GM06990 (cell line): ENCODE measurements around the gene PRKCE.

Source experiments
- DNase-seq: peaks from one replicate; pipeline ENCODE4 v3.0.0-alpha.2; 2011; ENCODE audit not compliant: insufficient read length; ENCODE audit errors: extremely low read depth
- H3K27me3 ChIP-seq: replicated peaks from 2 replicates; pipeline ENCODE4 v1.6.0; 2011; ENCODE audit warnings: low read length; ENCODE audit not compliant: control insufficient read depth, insufficient read depth
- H3K36me3 ChIP-seq: 2 replicates; pipeline ENCODE4 v1.5.1; 2011; ENCODE audit warnings: low read length; ENCODE audit not compliant: control insufficient read depth, insufficient read depth
- H3K4me3 ChIP-seq: replicated peaks from 2 replicates; pipeline ENCODE4 v1.5.1; 2011; ENCODE audit warnings: low read depth, mild to moderate bottlenecking, control low read depth, low read length
- CTCF ChIP-seq: IDR thresholded peaks from 2 replicates; pipeline ENCODE4 v1.5.1; 2011; ENCODE audit warnings: low read length, control low read depth, mild to moderate bottlenecking, inconsistent platforms; ENCODE audit not compliant: insufficient read depth, poor library complexity, severe bottlenecking

The PRKCE gene

GRCh38 chr2:45706033-45706432, 54.6 kb downstream of the PRKCE start:
- no peak for DNase-seq
- TF ChIP-seq CTCF: no peak
- Histone ChIP-seq H3K27me3 (no peaks in the 10 kb centered on the region), H3K36me3 (no peaks in the 10 kb centered on the region), H3K4me3 (no peak overlapping the region)

GRCh38 chr2:45707006-45707405, 55.5 kb downstream of the PRKCE start:
- Histone ChIP-seq H3K27me3 (no peaks in the 10 kb centered on the region), H3K36me3 (no peaks in the 10 kb centered on the region), H3K4me3 (no peak overlapping the region)
- DNase-seq: no peak
- TF ChIP-seq CTCF: no peak

- no peak for DNase-seq
- Histone ChIP-seq H3K36me3 (no peaks in the 10 kb centered on the region), H3K4me3 (no peak overlapping the region), H3K27me3 (no peaks in the 10 kb centered on the region)
- TF ChIP-seq CTCF: no peak
Observed at GRCh38 chr2:45707661-45708060, 56.2 kb downstream of the PRKCE start.

GRCh38 chr2:45708501-45708900, 57.0 kb downstream of the PRKCE start:
- no peaks in the 10 kb centered on the region for H3K36me3 ChIP-seq

GRCh38 chr2:45709137-45709536, 57.7 kb downstream of the PRKCE start:
- H3K4me3 ChIP-seq: no peak overlapping the region
- no peaks in the 10 kb centered on the region for H3K36me3 ChIP-seq
- H3K27me3 ChIP-seq: no peaks in the 10 kb centered on the region
- no peak for TF ChIP-seq CTCF
- DNase-seq: no peak

More at GRCh38 chr2:45708501-45708900, 57.0 kb downstream of the PRKCE start:
- Histone ChIP-seq H3K4me3 (no peak overlapping the region), H3K27me3 (no peaks in the 10 kb centered on the region)
- no peak for TF ChIP-seq CTCF
- no peak for DNase-seq

GRCh38 chr2:45710468-45710867, 59.0 kb downstream of the PRKCE start:
- H3K36me3 ChIP-seq: no peaks in the 10 kb centered on the region
- DNase-seq: no peak
- no peaks in the 10 kb centered on the region; the same call in 1 of the 2 replicates for H3K27me3 ChIP-seq
- TF ChIP-seq CTCF: no peak
- no peak overlapping the region for H3K4me3 ChIP-seq
